ENCODE data around the gene SPATA9. TPM values are rescaled to one million over a fixed set of nuclear protein-coding genes. Genes with fewer than 3 reads are reported as not detected.

SPATA9 gene
- total and polyA plus RNA-seq, 2 of the 8 experiments (the other 6 are each of a cell fraction or from before 2014, with no cell fraction given) = not detected

DNA sequence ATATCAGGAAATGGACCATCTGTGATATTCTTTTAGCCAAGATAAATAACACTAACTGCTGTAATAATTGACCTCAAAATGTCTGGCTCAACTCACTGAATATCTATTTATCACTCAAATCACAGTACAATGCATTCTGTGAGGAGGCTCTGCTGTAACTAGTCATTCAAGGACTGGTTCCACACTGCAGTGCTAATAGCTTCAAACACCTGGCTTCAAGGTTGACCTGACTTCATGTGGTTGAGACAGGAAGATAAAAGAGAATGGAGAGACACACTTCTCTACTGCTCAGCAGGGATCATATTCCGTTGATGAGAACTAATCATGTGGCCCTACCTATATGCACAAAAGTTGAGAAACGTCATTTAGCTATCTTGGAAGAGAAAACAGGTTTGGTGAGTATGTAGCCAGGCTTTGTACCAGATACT is 45.0 kb upstream of the SPATA9 start (continued):
- no peak for TF ChIP-seq RFX5 (IDR thresholded peaks at IDR 0.05; ENCODE audit: borderline replicate concordance, low read depth, low read length)
- no peak for TF ChIP-seq SP4 (IDR thresholded peaks at IDR 0.05; ENCODE audit: low read length)
- no peak for TF ChIP-seq JUND (IDR thresholded peaks at IDR 0.05; ENCODE audit: low read length)
